Neural progenitor cell (in vitro differentiated cells): ENCODE data around the gene MVB12B. TPM values are rescaled to one million over a fixed set of nuclear protein-coding genes. Genes with fewer than 3 reads are reported as not detected.

Experiments
- DNase-seq: peaks from one replicate; pipeline ENCODE4 v3.0.0-alpha.2; 2016; ENCODE audit warnings: low spot score
- H2AFZ ChIP-seq: fragments of 200-600 bp; sonication (generic); replicated peaks from 2 replicates; pipeline ENCODE4 v1.6.1; 2016; ENCODE audit warnings: antibody characterized with exemption
- H3F3A ChIP-seq: fragments of 200-600 bp; sonication (generic); 2 replicates; pipeline ENCODE4 v1.6.1; 2016; ENCODE audit warnings: antibody characterized with exemption, low read depth
- H3K27ac ChIP-seq: fragments of 200-600 bp; sonication (generic); 2 replicates; pipeline ENCODE4 v1.5.1; 2016; ENCODE audit warnings: mild to moderate bottlenecking
- H3K27me3 ChIP-seq: fragments of 200-600 bp; sonication (generic); 2 replicates; pipeline ENCODE4 v1.6.1; 2016; ENCODE audit warnings: mild to moderate bottlenecking, moderate library complexity
- H3K36me3 ChIP-seq: fragments of 200-600 bp; sonication (generic); 2 replicates; pipeline ENCODE4 v1.5.1; 2016
- H3K4me1 ChIP-seq: fragments of 200-600 bp; sonication (generic); 2 replicates; pipeline ENCODE4 v1.6.1; 2016; ENCODE audit warnings: mixed run types
- H3K4me2 ChIP-seq: fragments of 200-600 bp; sonication (generic); 2 replicates; pipeline ENCODE4 v1.6.1; 2016
- H3K4me3 ChIP-seq: fragments of 200-600 bp; sonication (generic); 2 replicates; pipeline ENCODE4 v1.5.1; 2016
- H3K79me2 ChIP-seq: fragments of 200-600 bp; sonication (generic); 2 replicates; pipeline ENCODE4 v1.6.1; 2016; ENCODE audit warnings: low read depth
- H3K9ac ChIP-seq: fragments of 200-600 bp; sonication (generic); 2 replicates; pipeline ENCODE4 v1.6.1; 2016
- H3K9me3 ChIP-seq: fragments of 200-600 bp; sonication (generic); 2 replicates; pipeline ENCODE4 v1.5.1; 2016; ENCODE audit warnings: low read depth
- H4K20me1 ChIP-seq: fragments of 200-600 bp; sonication (generic); 2 replicates; pipeline ENCODE4 v1.6.1; 2016; ENCODE audit warnings: low read depth
- H3K27ac Mint-ChIP-seq: 3 replicates; pipeline ENCODE4 v1.8.0; 2021; ENCODE audit warnings: mixed read lengths
- H3K27me3 Mint-ChIP-seq: 2 replicates; pipeline ENCODE4 v1.8.0; 2022; ENCODE audit warnings: low read depth, mild to moderate bottlenecking, inconsistent platforms, moderate library complexity, mixed read lengths; ENCODE audit not compliant: insufficient read depth
- H3K36me3 Mint-ChIP-seq: 3 replicates; pipeline ENCODE4 v1.8.0; 2021; ENCODE audit warnings: mixed read lengths
- H3K4me1 Mint-ChIP-seq: 3 replicates; pipeline ENCODE4 v1.8.0; 2021; ENCODE audit warnings: mixed read lengths
- H3K4me3 Mint-ChIP-seq: 3 replicates; pipeline ENCODE4 v1.8.0; 2021; ENCODE audit warnings: mild to moderate bottlenecking, moderate library complexity, mixed read lengths
- H3K9me3 Mint-ChIP-seq: 3 replicates; pipeline ENCODE4 v1.8.0; 2020; ENCODE audit warnings: mixed read lengths
- EZH2 ChIP-seq: fragments of 200-600 bp; sonication (generic); IDR thresholded peaks from 2 replicates; pipeline ENCODE4 v1.6.1; 2017; ENCODE audit warnings: antibody characterized with exemption, mild to moderate bottlenecking, moderate library complexity
- EZH2phosphoT487 ChIP-seq: fragments of 200-600 bp; sonication (generic); IDR thresholded peaks from 2 replicates; pipeline ENCODE4 v1.6.1; 2017; ENCODE audit warnings: antibody characterized with exemption
- total RNA-seq: library from RNA; depleted of rRNA; stranded (reverse); fragments of >200 nt; gene quantifications from 2 replicates; pipeline ENCODE4 v1.2.3, GENCODE V29; 2015; ENCODE audit warnings: low replicate concordance
- TF ChIP-seq, protein P1 (sequence below): fragments of 200-600 bp; sonication (generic); IDR thresholded peaks from 2 replicates; pipeline ENCODE4 v1.5.1; 2017; ENCODE audit warnings: antibody characterized with exemption, mild to moderate bottlenecking

Gene MVB12B
- total RNA-seq, 1 donor from 2014 or later: 16.1 TPM

DNA sequence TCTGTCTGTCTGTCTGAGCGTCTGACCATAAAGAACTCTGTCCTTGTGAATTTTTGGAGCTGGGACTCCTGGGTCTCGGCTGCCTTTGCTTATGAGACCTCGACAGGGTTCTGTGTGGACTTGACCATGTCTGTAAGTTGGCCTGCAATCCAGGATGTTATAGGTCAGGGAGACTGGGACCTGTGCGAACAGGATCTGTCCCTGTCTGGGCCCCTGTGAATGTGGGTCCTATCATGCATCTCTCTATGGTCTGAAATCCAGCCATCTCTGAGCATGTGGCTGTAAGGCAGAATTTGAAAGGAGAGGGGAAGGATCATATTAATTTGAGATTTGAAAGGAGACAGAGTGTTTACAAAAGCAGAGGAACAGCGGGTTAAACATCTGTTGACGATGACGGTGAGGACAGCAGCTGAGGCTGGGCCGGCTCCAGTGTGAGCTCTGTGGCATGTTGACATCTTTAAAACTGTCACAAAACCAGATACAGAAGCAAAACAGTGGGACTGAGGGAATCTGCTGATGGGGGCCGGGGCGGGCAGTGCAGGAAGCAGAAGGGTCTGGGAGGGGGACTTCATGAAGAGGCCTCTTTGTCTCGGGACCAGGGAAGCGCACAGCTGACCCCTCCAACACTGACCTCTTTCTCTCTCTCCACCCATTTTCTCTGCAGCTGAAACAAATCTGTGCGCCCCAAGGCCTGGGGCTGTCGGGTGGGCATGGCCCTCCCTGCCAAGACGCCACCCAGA lies 19.1 kb upstream of the MVB12B start:
- no peak overlapping the region for H3K27ac ChIP-seq
- H3K27ac Mint-ChIP-seq: peak overlapping the region; percentile 80

DNA sequence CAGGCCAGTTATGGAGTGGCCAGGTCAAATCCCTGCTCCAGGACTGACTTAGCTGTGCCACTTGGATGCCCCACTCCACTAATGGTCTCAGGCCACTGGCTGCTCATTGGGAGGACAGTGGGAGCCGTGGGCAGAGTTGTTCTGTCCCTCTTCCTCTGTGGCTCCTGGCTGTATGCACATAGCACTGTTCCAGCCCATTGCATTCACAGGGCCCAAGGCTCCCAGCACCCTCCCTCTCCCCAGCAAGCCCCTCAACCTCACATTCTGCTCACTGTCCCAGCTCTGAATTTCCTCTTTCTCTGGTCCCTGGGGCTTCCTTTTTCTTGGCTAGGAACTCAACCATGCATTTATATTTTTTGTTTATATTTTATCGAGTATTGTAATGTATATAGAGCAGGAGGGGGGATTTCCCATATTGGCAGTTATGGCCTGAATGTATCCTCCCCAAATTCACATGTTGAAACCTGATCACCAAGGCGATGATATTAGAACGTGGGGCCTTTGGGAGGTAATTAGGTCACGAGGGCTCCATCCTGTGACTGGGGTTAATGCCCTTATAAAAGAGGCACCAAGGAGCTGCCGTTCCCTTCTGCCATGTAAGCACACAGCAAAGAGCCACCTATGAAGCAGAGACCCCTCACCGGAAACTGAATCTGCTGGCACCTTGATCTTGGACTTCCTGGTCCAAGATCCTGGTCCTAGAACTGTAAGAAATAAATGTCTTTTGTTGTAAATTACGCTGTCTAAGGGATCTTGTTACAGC lies 17.0 kb upstream of the MVB12B start:
- no peaks in the 10 kb centered on the region for H3K9me3 ChIP-seq
- no peaks in the 10 kb centered on the region for H3K36me3 ChIP-seq
- Mint-ChIP-seq H3K4me3 (no peak overlapping the region), H3K27me3 (peaks cover 5% of the 10 kb centered on the region), H3K9me3 (no peaks in the 10 kb centered on the region), H3K4me1 (peaks cover 17% of the 10 kb centered on the region), H3K27ac (no peak overlapping the region), H3K36me3 (no peaks in the 10 kb centered on the region)
- H3K79me2 ChIP-seq: no peaks in the 10 kb centered on the region
- no peak overlapping the region for H3K9ac ChIP-seq
- H2AFZ ChIP-seq: no peak overlapping the region
- H3K4me1 ChIP-seq: peaks cover 12% of the 10 kb centered on the region
- H3K4me3 ChIP-seq: no peak overlapping the region
- no peak overlapping the region for H3K27ac ChIP-seq
- no peaks in the 10 kb centered on the region for H3F3A ChIP-seq
- H3K27me3 ChIP-seq: no peaks in the 10 kb centered on the region
- TF ChIP-seq EZH2phosphoT487 (no peak), EZH2 (no peak)
- TF ChIP-seq, protein P1, sequence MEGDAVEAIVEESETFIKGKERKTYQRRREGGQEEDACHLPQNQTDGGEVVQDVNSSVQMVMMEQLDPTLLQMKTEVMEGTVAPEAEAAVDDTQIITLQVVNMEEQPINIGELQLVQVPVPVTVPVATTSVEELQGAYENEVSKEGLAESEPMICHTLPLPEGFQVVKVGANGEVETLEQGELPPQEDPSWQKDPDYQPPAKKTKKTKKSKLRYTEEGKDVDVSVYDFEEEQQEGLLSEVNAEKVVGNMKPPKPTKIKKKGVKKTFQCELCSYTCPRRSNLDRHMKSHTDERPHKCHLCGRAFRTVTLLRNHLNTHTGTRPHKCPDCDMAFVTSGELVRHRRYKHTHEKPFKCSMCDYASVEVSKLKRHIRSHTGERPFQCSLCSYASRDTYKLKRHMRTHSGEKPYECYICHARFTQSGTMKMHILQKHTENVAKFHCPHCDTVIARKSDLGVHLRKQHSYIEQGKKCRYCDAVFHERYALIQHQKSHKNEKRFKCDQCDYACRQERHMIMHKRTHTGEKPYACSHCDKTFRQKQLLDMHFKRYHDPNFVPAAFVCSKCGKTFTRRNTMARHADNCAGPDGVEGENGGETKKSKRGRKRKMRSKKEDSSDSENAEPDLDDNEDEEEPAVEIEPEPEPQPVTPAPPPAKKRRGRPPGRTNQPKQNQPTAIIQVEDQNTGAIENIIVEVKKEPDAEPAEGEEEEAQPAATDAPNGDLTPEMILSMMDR: no peak
- no peak overlapping the region for H3K4me2 ChIP-seq
- no peak for DNase-seq
- no peaks in the 10 kb centered on the region for H4K20me1 ChIP-seq

More for the DNA sequence above, 19.1 kb upstream of the MVB12B start:
- no peaks in the 10 kb centered on the region for H4K20me1 ChIP-seq
- peaks cover 3% of the 10 kb centered on the region for H3K27me3 Mint-ChIP-seq
- no peaks in the 10 kb centered on the region for H3K9me3 ChIP-seq
- H3K9me3 Mint-ChIP-seq: no peaks in the 10 kb centered on the region
- DNase-seq: no peak
- peaks cover 12% of the 10 kb centered on the region for H3K4me1 ChIP-seq
- H3F3A ChIP-seq: no peaks in the 10 kb centered on the region
- peaks cover 17% of the 10 kb centered on the region for H3K4me1 Mint-ChIP-seq
- TF ChIP-seq EZH2phosphoT487 (no peak), EZH2 (no peak)
- TF ChIP-seq, protein P1: no peak
- H3K4me2 ChIP-seq: no peak overlapping the region
- no peaks in the 10 kb centered on the region for H3K36me3 Mint-ChIP-seq
- no peaks in the 10 kb centered on the region for H3K36me3 ChIP-seq
- no peak overlapping the region for H3K4me3 ChIP-seq
- H2AFZ ChIP-seq: no peak overlapping the region
- H3K4me3 Mint-ChIP-seq: no peak overlapping the region
- no peak overlapping the region for H3K9ac ChIP-seq
- no peaks in the 10 kb centered on the region for H3K79me2 ChIP-seq
- no peaks in the 10 kb centered on the region for H3K27me3 ChIP-seq

DNA sequence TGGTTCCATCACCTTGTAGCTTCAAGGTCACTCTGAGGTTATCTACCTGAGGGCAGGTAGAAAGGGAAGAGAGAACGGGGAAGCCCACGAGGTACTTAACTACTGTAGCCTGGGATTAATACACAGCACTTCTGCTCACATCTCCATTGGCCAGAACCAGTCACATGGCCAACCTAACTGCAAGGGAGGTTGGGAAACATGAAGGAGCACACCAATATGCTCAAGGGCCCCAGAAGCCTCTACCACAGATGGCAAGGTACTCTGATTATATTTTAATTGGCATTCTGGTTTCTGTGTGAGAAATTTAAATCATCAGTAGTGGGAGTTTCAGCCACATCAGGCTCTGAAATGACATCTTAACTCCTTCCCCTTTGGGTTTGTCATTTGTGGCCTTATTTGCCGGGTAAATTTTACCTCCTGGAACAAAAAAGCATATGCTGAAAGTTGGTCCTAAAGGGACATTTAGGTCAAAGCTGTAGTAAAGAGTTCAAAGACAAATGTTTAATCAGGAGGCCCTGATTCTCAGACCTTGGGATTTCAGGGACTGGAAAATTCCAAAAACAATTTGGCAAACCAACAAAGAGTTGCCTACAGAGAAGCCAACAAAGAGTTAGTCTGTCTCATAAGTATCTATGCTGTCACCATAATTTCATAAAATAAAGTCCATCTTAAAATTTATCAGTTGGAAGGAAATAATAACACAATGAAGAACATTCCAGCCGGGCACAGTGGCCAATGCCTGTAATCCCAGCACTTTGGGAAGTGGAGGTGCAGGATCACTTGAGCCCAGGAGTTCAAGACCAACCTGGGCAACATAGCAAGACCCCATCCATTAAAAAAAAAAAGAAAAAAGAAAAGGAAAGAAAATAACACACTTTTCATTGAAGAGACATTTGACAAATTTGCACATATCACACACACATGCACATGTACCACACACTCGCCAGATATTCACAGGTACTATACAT lies 13.8 kb upstream of the MVB12B start:
- H3K9ac ChIP-seq: no peak overlapping the region
- no peaks in the 10 kb centered on the region for H3F3A ChIP-seq
- Mint-ChIP-seq H3K4me1 (peaks cover 6% of the 10 kb centered on the region), H3K36me3 (no peaks in the 10 kb centered on the region), H3K9me3 (peaks cover 2% of the 10 kb centered on the region), H3K4me3 (no peak overlapping the region), H3K27ac (no peak overlapping the region), H3K27me3 (peaks cover 16% of the 10 kb centered on the region)
- no peaks in the 10 kb centered on the region for H3K9me3 ChIP-seq
- no peaks in the 10 kb centered on the region for H3K27me3 ChIP-seq
- no peak overlapping the region for H2AFZ ChIP-seq
- DNase-seq: no peak
- H4K20me1 ChIP-seq: no peaks in the 10 kb centered on the region
- no peak overlapping the region for H3K4me3 ChIP-seq
- H3K4me2 ChIP-seq: no peak overlapping the region
- peaks cover 12% of the 10 kb centered on the region for H3K4me1 ChIP-seq
- no peaks in the 10 kb centered on the region for H3K36me3 ChIP-seq
- TF ChIP-seq EZH2phosphoT487 (no peak), EZH2 (no peak)
- TF ChIP-seq, protein P1: no peak
- H3K27ac ChIP-seq: no peak overlapping the region
- H3K79me2 ChIP-seq: no peaks in the 10 kb centered on the region
